Liver (tissue), 3 donors: ENCODE data around the gene SLC25A19.

Experiments used
- CTCF ChIP-seq: fragments of 150-350 bp; IDR thresholded peaks from 2 replicates; pipeline ENCODE4 v1.5.1; 2017; ENCODE audit warnings: improper control_type of control experiment, low read depth, low read length; ENCODE audit not compliant: missing input control
- EGR1 ChIP-seq, 2 donors: IDR thresholded peaks; 2 replicates each; pipeline ENCODE4 v1.6.1; 2016 to 2018; ENCODE audit warnings: antibody characterized with exemption in 2 of 2, low read depth in 2 of 2
- FOXA1 ChIP-seq: IDR thresholded peaks from 2 replicates; pipeline ENCODE4 v1.6.1; 2016; ENCODE audit warnings: antibody characterized with exemption
- GABPA ChIP-seq, 2 donors: IDR thresholded peaks in 1 of 2; conservative IDR thresholded peaks in 1 of 2; 2 replicates each; pipeline ENCODE4 v1.6.1; 2016; ENCODE audit warnings: antibody characterized with exemption in 2 of 2, mild to moderate bottlenecking in 1 of 2, moderate library complexity in 1 of 2
- HNF4G ChIP-seq: IDR thresholded peaks from 2 replicates; pipeline ENCODE4 v1.6.1; 2016; ENCODE audit warnings: antibody characterized with exemption
- JUND ChIP-seq, 2 donors: IDR thresholded peaks; 2 replicates each; pipeline ENCODE4 v1.6.1; 2016; ENCODE audit warnings: antibody characterized with exemption in 2 of 2
- MAX ChIP-seq: IDR thresholded peaks from 2 replicates; pipeline ENCODE4 v1.6.1; 2016; ENCODE audit warnings: antibody characterized with exemption
- RAD21 ChIP-seq, 2 donors: IDR thresholded peaks; 2 replicates each; pipeline ENCODE4 v1.6.1; 2016; ENCODE audit warnings: antibody characterized with exemption in 2 of 2, mild to moderate bottlenecking in 2 of 2
- REST ChIP-seq: IDR thresholded peaks from 2 replicates; pipeline ENCODE4 v1.6.1; 2016; ENCODE audit warnings: antibody characterized with exemption, mild to moderate bottlenecking
- RXRA ChIP-seq, 2 donors: IDR thresholded peaks; 2 replicates each; pipeline ENCODE4 v1.6.1; 2017 to 2018; ENCODE audit warnings: antibody characterized with exemption in 2 of 2, mild to moderate bottlenecking in 1 of 2
- SP1 ChIP-seq: IDR thresholded peaks from 2 replicates; pipeline ENCODE4 v1.6.1; 2018; ENCODE audit warnings: antibody characterized with exemption, mild to moderate bottlenecking
- ZBTB33 ChIP-seq: IDR thresholded peaks from 2 replicates; pipeline ENCODE4 v1.6.1; 2016; ENCODE audit warnings: antibody characterized with exemption
- donor health status: healthy.
- donor health status: healthy.

- TF ChIP-seq MAX (no peak), EGR1 (IDR thresholded peaks at IDR 0.05; ENCODE audit: low read depth in 2 of 2) (no peak), CTCF (no peak), GABPA (IDR thresholded peaks at IDR 0.05 in 1 of 2, conservative IDR thresholded peaks at IDR 0.05 in 1 of 2) (no peak), REST (no peak), SP1 (no peak), RAD21 (IDR thresholded peaks at IDR 0.05) (no peak), ZBTB33 (no peak), FOXA1 (no peak), HNF4G (no peak), RXRA (IDR thresholded peaks at IDR 0.05) (no peak), JUND (IDR thresholded peaks at IDR 0.05) (no peak)
Measured at GRCh38 chr17:75237100-75238014, 51.9 kb downstream of the SLC25A19 start.
